GM12892 (cell line): Measurements from ENCODE around the gene SGIP1.

Experiments used
- POLR2A ChIP-seq: IDR thresholded peaks from 2 replicates; pipeline ENCODE4 v1.6.1; 2011; ENCODE audit warnings: low read depth, low read length, control low read depth
- POLR2AphosphoS5 ChIP-seq: IDR thresholded peaks from 2 replicates; pipeline ENCODE4 v1.6.1; 2011; ENCODE audit warnings: low read depth, low read length, control low read depth

- no peak for TF ChIP-seq POLR2A
- no peak for TF ChIP-seq POLR2AphosphoS5
Observed at GRCh38 chr1:66729119-66729518, 195.2 kb downstream of the SGIP1 start.
